Activated CD4-positive, alpha-beta T cell treated with anti-CD3 and anti-CD28 coated beads, Interleukin-10, Interleukin-2, amounts not matched to agents 100 ng/mL and 50 ng/mL, durations not matched to agents 16 hours and 8 hours (primary cell): ENCODE measurements around the gene GDF15.

ENCODE experiments used
- DNase-seq: peaks from one replicate; pipeline ENCODE4 v3.0.0-alpha.2; 2020

The GDF15 gene

DNA sequence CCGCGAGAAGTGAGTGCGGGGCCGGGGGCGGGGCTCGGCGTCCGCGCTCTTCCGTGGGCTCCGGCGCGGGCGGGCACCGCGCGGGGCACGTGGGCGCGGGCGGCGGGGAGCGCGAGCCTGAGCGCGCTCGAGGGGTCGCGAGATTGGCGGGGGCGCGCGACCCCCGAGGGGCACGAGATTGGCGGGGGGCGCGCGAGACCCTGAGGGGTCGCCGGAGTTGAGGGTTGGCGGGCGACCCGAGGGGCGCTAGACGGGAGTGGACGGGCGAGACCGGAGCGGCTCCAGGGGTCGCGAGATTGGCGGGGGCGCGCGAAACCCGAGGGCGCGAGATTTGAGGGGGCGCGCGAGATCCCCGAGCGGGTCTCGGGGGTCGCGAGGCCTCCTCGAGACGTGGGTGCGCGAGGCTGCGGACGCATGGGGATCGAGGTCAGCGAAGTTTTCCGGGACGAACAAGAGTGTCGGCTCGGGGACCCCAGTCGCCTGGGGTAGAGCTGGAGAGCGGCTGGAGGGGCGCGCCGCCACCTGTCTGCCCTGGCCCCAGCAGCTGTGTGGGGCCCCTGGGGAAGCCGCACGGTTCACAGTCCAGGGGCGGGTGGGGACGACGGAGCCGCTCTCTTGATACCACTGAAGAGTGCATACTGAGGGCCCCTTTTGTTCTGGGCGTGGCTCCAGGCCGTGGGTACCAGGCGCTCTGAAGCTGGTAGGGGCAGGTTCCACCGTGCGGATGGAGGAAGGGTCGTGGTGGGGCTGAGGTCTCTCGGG is 33.9 kb downstream of the GDF15 start:
- DNase-seq: peak; percentile 69

DNA sequence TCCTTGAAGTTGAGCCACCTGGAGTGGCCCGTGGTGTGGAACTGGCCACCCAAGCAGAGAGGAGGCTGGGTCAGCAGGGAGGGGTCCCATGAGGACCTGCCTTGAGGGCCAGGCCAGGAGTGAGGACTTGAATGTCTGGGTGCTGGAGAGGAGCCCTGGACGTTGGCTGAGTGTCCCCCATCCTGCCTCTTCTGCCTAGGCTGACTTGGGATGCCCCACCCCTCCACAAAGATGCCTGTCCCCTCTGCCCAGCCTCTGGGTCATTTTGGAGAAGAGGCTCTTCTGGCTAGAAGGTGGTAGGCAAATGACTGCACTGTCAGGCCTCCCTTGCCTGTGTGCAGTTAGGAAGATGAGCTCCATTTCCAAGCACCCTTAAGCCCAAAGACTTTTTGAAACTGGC is 35.0 kb downstream of the GDF15 start:
- no peak for DNase-seq

DNA sequence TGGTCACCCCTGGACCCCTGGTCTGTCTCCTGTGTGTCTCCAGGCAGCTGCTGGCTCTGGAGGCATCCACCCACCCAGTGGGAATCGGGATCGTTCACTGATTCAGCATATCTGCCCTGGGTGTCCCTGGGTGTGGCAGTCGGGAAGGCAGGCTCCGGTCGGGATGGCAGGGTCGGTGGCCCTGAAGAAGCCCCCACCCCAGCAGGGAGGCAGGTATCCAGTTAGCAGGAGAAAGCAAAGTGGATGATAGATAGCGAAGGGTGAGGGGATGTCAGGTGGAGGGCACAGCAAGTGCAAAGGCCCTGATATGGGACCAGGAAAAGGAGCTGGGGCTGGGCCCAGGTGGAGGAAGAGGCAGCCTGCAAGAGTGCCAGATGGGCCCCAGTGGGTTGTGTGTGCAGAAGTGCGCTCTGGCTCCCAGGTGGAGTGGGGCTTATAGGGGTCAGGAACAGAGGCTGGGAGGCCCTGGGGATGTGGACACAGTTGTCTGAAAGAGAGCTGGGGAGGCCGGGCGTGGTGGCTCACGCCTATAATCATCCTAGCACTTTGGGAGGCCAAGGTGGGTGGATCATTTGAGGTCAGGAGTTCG is 35.5 kb downstream of the GDF15 start:
- DNase-seq: no peak

DNA sequence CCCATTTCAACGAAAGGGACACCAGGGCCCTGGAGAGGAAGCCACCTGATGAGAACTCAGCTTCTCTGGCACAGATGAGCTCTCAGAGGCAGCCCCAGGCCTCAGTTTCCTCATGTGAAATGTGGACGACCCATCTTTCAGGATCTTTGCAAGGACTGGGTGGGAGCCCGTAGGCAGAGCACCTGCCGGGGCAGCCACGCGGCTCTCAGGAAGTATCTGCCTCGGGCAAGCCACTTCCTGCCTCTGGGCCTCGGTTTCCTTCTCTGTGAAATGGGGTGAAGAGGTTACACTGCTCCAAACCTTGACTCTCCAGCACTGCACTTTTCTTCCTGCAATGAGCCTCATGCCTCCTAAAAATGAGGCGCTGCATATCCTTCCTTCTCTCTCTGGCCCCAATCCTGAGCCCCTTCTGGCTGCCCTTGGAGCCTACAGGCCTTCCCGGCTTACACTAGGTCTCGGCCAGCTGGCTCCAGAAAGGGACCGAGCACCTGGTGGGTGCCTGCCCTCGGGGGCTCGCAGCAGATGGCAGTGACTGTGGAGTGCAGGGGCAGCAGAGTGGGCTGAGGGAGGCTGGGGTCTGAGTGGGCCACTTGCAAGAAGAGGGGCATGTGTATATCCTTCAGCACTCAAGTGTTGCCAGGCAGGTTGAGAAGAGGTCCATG is 36.7 kb downstream of the GDF15 start:
- peak; percentile 78 for DNase-seq

DNA sequence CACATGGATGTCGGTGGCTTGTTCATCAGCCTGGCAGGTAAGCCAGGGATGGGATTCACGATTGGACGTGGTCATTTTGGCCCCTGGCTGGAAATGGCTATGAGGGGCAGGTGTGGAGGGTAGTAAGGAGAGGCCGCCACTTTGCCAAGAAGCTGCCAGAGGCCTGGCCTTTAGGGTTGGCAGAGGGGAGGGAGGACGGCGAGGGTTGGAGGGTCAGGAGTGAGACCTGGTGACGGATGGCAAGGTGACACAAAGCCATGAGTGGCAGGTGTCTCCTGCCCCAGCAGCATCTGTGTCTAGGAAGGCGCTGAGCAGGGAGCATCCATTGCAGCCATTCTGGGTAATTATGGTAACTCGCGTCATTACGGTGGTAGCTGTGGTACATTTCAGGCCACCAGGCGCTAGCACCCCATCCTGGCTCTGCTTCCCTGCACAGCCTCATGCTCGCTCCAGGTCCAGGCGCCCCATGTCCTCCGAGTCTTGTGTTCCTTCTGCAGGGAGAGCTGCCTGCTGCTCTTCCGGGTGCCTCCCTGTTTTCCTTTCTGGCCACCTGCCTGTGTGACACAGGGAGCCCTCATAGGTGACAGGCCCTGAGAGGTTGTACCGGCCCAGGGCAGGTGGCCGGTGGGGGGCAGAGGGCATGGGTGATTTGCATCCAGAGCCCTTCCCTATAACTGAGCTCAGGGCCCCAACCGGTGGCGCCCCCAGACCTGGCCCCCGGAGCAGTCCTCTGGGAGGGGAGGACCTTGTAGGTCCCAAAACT is 37.5 kb downstream of the GDF15 start:
- DNase-seq: no peak

DNA sequence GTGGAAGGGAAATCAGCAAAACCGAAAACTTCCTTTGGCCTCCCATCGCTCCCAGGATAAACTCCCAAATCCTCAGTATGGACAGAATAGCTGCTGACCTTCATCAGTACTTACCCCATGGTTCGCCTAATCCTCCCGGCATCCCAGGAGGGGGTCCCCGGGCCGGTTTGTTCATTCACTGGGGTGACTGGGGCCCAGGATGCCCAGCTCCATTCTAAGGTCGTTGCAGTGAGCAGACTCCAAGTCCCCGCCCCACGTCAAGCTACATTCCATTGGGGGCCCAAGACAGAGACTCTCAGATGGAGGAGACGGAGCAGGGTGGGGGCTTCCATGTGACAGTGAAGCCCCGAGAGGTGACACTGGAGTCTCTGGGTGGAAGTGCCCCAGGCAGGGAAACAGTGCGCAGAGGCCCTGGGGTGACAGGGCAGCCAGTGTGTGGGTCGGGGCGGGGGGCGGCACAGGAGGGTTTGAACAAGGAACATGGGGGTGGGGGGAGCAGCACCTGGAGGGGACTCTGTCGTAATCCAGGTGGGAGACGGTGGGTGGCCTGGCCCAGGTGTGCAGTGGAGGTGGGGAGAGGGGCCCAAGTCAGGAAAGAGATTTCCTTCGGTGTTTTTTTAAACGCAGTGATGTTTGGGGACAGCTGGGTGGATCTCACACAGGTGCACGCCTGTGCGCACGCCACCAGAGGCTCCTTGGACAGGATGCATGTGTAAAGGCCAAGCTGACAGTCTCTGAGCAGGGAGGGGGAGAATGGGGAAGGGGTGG is 38.3 kb downstream of the GDF15 start:
- DNase-seq: no peak

DNA sequence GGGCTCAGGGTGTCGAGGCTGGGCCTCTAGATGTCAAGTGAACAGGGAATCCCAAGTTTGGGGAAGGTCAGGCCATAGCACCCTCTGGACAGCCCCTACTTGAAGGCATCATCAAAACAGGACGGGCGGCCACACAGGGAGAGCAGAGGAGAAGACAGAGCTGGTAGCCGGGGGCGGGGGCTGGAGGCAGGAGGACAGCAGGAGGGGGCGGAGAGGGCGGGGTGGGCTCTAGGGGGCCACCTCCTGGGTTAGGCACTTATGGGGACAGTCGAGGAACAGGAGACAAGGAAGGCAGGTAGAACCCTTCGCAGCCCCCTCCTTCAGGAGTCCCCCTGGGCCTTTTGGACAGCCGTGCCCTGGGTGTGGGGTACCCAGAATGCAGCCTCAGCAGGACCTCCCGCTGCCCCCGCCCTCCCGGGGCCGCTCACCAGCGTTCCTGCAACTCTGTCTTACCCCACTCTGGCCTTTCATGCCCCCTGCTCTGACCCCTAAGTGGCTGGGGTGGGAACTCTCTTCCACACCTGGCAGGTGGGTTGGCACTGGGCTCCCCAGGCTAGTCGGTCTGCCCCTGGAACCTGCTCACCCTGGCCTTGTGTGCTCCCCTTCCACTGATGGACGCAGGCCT is 39.0 kb downstream of the GDF15 start:
- DNase-seq: no peak

DNA sequence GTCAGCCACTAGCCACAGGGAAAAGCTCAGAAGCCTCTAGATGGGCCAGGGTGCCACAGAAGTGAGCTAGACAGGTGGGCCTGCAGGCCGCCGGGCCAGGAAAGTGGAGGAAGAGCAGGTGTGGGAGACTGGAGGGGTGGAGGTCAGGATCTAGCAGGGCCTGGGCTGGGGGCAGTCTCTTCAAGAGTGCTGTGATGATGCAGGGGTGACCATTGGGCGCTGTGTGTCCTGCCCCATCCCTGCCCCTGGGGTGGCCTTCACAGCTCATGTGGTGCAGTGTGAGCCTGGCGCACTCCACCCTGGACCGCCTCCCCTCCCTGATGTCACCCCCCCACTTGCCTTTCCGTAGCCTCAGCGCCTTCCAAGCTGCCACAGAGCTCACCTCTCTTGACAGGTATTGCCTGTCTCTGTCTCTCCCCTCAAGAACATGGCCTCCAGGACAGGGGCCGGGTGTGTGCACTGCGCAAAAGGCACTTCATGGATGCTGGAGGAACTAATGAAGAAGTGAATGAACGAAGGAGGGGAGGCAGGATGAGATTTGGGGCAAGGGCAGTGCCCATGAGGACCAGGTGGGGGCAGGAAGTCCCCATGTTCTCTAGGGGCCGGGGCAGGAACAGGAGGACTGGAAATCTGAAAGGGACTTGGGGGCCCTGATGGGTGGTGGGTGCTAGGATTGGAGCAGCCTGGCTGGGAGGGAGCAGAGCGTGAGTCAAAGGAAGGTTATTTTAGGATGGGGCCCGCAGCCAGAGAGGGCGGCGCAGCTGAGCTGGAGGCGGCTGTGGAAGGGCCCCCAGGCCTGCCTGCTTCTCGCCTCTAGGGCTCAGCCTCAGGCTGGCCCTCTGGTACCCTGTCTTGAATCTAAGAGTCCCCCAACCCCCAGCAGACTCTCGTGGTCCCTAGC is 39.8 kb downstream of the GDF15 start:
- DNase-seq: no peak

DNA sequence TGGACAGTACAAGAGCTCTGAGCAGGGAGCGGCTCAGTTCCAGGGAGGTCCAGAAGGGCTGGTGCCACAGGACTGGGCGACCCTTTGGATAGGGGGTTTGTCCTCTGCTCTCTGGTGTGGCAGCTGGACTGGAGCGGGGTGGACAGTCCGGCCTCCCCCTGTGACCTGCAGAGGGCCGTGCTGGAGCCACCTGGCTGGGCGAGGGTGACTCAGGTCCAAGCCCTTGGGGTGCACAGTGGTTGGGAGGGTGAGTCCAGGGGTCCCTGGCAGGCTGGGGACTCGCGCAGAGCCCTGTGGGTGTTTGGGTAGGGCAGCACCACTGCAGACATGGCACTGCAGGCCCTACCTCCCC is 40.4 kb downstream of the GDF15 start:
- DNase-seq: no peak

DNA sequence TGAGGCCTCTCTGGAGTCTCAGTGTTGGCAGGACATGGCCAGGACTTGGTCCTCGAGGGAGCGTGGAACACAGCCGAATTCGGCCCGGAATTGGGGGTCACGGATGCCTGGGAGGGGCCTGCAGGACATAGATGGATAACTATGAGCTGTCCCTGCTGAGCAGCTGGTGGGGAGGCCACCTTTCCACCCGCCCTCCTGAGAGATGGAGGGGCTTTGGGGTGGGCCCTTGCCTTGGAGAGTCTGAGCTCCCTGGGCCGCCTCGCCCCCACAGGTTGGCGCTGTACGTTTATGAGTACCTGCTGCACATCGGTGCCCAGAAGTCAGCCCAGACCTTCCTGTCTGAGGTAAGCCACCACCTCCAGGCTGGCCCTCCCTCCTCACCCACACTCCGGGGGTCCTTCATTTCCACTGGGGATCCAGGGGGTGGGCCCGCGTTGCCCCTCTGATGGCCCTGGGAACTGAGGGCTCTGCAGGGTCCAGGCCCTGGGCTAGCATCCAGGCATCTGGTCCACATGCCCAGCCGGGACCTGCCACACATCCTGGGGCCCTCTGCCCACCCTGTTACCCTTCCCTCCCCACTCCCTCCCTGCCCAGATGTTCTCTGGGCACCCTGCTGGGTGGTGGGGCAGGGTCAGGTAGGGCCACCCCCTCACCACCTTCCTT is 41.3 kb downstream of the GDF15 start:
- no peak for DNase-seq

DNA sequence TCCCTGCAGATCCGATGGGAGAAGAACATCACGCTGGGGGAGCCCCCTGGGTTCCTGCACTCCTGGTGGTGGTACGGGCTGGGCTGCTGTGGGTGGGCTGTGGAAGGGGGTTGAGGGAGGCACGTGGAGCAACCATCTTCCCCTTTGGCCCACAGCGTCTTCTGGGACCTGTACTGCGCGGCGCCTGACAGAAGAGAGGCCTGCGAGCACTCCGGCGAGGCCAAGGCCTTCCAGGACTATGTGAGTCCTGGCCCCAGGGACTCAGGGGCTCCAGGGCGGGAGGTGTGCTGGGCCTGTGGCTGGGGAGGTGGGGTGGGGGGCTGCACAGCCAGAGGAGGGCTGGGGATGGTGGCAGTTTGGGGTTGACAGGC is 41.8 kb downstream of the GDF15 start:
- no peak for DNase-seq

DNA sequence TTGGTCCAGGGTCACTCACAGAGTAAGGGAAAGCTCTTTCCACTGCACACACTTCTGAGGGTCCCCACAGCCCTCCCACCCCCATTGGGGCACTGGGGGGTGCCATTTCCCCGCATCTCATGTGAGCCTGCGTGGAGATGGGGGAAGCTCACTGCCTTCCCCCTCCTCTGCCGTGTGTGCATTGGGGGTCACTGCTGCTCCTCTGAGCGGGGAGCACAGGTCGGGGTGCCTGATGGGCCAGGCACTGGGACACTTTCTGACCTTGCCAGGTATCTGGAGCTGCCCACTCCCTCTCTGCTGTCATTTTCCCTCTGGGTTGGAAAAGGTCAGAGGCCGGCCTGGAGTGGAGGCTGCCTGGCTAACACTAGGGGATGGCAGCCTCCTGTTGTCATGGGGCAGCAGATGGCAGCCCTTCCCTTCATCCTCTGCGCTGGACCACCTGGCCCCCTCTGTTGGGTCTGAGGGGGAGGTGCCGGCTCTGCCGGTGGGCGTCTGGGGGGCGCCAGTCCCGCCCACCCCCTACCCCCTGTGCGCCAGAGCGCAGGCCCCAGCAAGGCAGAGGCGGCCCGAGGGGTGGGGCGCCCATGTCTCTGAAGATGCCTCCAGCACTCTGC is 42.3 kb downstream of the GDF15 start:
- DNase-seq: no peak

DNA sequence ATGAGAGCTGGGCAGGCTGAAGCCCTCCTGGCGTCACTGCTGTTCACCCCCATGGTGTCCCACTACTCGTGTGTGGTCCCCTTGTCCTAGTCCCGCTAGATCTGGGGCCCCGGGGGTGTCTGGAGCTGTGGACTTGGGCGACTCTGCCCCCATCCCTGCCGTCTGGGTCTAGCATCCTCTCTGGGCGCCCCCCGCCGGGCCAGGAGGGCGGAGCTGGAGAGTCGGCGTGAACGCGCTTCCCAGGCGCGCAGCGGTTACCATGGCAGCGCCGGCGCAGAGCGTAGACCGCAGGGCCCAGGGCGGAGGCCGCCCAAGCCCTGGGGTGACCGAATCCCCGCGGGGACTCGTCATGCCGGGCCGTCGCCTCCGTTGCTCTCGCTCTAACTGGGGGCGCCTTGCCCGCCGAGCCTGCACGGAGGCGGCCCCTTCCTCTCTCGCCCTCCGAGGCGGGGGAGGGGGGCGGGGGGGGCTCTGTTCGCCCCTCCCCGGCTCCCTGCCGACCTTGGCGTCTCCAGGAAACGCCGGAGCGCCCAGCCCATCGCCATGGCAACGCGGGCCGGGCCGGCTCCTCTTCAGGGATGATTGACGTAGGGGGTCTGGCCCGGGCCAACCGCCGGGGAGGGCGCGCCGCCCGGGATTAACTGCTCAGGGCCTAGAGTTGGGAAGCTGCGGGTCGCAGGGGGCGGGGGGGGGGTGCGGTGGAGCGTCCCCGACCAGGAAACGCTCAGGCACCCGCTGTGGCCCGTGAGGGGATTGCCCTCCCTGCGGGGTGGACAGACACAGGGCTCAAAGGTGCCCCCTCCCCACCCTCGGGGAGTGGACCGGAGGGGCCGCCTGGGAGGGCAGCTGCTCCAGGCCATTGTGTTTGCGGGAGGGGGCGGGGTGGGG is 43.1 kb downstream of the GDF15 start:
- peak; percentile 87 for DNase-seq

DNA sequence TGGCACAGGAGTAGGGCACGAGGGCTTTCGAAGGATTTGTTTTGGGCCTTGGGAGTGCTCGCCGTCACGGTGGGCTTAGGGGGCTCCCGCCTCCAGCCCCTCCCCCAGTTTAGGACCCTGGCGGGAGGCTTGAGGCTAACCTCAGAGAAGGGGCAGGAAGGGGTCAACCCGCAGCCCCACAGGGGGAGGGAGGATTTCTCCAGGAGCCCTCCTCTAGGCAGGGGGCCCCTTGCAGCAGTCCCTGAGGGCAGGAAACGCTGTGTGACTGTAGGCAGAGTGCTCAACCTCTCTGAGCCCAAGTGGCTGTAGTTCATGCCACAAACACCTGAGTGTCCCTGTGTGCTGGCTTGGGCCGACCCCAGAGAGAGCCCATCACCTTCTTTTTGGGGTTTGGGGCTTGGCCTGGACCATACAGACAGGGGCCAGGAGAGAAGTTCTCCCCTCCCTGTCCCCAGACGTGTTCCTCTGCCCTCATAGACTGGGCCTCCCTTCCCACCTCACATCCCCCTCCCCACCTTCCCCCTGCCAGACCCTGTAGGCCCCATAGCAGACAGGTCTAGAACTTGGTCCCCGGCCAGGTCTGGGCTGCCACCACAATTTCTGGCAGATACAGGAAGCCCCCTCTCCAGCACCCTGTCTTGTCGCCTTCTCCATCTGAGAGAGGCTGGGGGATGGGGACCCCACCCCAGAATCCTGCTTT is 43.9 kb downstream of the GDF15 start:
- DNase-seq: no peak

DNA sequence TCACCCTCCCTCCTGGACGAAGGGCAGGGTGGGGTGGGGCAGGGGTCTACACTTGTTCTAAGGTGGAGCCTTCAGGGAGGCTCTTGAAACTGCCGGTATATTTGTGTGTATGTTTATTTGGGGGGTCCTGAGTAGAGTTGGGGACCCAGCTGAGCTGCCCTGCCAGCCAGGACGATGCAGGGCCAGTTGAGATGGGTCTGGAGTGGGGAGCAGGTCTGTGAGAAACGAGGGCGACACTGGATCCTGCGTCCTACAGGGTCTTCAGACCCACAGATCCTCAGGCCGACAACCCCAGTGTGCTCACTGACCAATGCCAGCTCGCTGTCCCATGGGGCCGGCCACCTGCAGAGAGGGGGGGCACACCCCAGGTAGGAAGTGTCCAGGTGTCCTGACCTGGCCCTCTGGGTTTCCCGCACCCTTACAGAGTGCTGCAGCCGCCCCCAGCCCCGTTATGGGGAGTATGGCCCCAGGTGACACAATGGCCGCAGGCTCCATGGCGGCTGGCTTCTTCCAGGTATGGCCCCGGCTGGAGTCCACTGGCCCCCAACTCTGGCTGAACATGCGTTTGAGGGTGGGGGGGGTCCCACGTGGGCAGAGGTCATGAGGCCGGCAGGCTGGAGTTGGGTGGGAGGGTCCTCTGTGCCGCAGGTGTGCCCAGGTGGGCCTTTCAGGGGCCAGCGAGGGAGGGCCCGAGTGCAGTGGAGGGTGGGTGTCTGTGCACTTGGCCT is 44.6 kb downstream of the GDF15 start:
- DNase-seq: no peak

DNA sequence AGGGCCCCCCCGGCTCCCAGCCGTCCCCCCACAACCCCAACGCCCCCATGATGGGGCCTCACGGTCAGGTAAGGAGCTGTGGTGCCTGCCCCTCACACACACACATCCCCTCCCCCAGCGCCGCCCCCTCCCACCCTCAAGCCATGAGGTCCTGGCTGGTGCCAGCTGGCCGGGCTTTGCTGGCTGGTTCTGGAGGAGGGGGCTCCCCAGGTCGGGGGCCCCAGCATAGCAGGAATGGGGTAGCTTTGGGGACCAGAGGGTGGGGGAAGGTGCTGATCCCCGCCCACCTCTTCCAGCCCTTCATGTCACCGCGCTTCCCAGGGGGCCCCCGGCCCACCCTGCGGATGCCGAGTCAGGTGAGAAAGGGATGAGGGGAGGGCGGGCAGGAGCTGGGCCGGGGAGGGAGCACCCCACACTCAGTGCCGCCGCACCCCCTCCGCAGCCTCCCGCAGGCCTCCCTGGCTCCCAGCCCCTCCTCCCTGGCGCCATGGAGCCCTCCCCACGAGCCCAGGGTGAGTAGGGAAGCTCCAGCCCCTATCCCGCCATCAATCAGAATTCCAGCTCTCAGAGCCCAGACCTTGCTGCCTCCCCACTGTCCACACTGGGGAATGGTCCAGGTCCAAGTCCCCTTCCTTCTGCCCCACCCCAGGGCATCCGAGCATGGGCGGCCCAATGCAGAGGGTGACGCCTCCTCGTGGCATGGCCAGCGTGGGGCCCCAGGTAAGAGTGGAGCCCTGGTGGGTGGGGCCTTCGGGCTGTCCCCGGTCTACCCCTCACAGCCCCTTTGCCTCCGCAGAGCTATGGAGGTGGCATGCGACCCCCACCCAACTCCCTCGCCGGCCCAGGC is 45.6 kb downstream of the GDF15 start:
- no peak for DNase-seq
